Keratinocyte (primary cell): Measurements from ENCODE around the gene CAP2.
"Not testable (repeated sequence)": the region's sequence is repeated elsewhere in the genome, so short reads cannot be mapped to it uniquely, and the experiment has no call there.

Experiments used
- EZH2 ChIP-seq: IDR thresholded peaks from one replicate; pipeline ENCODE4 v1.6.1; 2012; ENCODE audit warnings: inconsistent platforms, mild to moderate bottlenecking, low read length, moderate library complexity
- TF ChIP-seq, protein P1 (sequence below), 3 experiments: IDR thresholded peaks in 1 of 3; conservative IDR thresholded peaks in 1 of 3; optimal IDR thresholded peaks in 1 of 3; 2 replicates in 2 of 3; 3 replicates in 1 of 3; pipeline versions ENCODE3 to v1.5.1; 2011; ENCODE audit warnings: low read length in 3 of 3, mild to moderate bottlenecking in 3 of 3, moderate library complexity in 2 of 3, control low read depth in 1 of 3, inconsistent platforms in 1 of 3; ENCODE audit not compliant: insufficient read depth in 2 of 3; ENCODE audit errors: extremely low read depth in 1 of 3

DNA sequence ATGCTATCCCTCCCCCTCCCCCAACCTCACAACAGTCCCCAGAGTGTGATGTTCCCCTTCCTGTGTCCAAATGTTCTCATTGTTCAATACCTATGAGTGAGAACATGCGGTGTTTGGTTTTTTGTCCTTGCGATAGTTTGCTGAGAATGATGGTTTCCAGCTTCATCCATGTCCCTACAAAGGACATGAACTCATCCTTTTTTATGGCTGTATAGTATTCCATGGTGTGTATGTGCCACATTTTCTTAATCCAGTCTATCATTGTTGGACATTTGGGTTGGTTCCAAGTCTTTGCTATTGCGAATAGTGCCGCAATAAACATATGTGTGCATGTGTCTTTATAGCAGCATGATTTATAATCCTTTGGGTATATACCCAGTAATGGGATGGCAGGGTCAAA lies 152.3 kb downstream of the CAP2 start:
- TF ChIP-seq EZH2, result not testable (repeated sequence)
- TF ChIP-seq, protein P1, sequence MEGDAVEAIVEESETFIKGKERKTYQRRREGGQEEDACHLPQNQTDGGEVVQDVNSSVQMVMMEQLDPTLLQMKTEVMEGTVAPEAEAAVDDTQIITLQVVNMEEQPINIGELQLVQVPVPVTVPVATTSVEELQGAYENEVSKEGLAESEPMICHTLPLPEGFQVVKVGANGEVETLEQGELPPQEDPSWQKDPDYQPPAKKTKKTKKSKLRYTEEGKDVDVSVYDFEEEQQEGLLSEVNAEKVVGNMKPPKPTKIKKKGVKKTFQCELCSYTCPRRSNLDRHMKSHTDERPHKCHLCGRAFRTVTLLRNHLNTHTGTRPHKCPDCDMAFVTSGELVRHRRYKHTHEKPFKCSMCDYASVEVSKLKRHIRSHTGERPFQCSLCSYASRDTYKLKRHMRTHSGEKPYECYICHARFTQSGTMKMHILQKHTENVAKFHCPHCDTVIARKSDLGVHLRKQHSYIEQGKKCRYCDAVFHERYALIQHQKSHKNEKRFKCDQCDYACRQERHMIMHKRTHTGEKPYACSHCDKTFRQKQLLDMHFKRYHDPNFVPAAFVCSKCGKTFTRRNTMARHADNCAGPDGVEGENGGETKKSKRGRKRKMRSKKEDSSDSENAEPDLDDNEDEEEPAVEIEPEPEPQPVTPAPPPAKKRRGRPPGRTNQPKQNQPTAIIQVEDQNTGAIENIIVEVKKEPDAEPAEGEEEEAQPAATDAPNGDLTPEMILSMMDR (optimal IDR thresholded peaks at IDR 0.05 in 1 of 3, IDR thresholded peaks at IDR 0.05 in 1 of 3, conservative IDR thresholded peaks at IDR 0.05 in 1 of 3; ENCODE audit: extremely low read depth in 1 of 3, insufficient read depth in 2 of 3, low read length in 3 of 3), result not testable (repeated sequence)
